Activated CD8-positive, alpha-beta memory T cell treated with anti-CD3 and anti-CD28 coated beads, Interleukin-2, amount 50 U/mL, for 1 hour (primary cell): ENCODE results near the gene GRK2.

ENCODE experiments used
- DNase-seq: peaks from one replicate; pipeline ENCODE4 v3.0.0-alpha.2; 2020; ENCODE audit errors: extremely low read depth

GRK2 gene

GRCh38 chr11:67282155-67282875 is 16.0 kb downstream of the GRK2 start:
- DNase-seq = no peak

- no peak for DNase-seq
Observed at GRCh38 chr11:67282876-67283371, 16.7 kb downstream of the GRK2 start.

GRCh38 chr11:67283481-67283963 is 17.2 kb downstream of the GRK2 start:
- DNase-seq = no peak

- no peak for DNase-seq
Observed at GRCh38 chr11:67284811-67285540, 18.7 kb downstream of the GRK2 start.

- no peak for DNase-seq
Observed at GRCh38 chr11:67285541-67286498, 19.5 kb downstream of the GRK2 start.

GRCh38 chr11:67286621-67287333 is 20.5 kb downstream of the GRK2 start:
- DNase-seq = no peak

GRCh38 chr11:67287355-67288197 is 21.3 kb downstream of the GRK2 start:
- DNase-seq = no peak

GRCh38 chr11:67288198-67288451 is 21.9 kb downstream of the GRK2 start:
- DNase-seq = no peak

- DNase-seq = peak; percentile 66
Observed at GRCh38 chr11:67288452-67289225, 22.4 kb downstream of the GRK2 start.

GRCh38 chr11:67289226-67289650 is 23.0 kb downstream of the GRK2 start, which contains the start of gene ANKRD13D:
TSS of gene ANKRD13D (plus strand) at chr11:67289303. CDS start at chr11:67289461, 158 bp downstream.
- DNase-seq = no peak

GRCh38 chr11:67289651-67290479 is 23.6 kb downstream of the GRK2 start:
- no peak for DNase-seq

- no peak for DNase-seq
Observed at GRCh38 chr11:67290801-67291200, 24.5 kb downstream of the GRK2 start.

GRCh38 chr11:67291481-67292381 is 25.5 kb downstream of the GRK2 start:
- DNase-seq = no peak

- DNase-seq = no peak
Observed at GRCh38 chr11:67292671-67293070, 26.4 kb downstream of the GRK2 start.

GRCh38 chr11:67293090-67293489 is 26.8 kb downstream of the GRK2 start:
- no peak for DNase-seq

GRCh38 chr11:67295846-67296245 is 29.6 kb downstream of the GRK2 start:
- no peak for DNase-seq

- DNase-seq = no peak
Observed at GRCh38 chr11:67298786-67299185, 32.5 kb downstream of the GRK2 start.
